H1 (cell line): ENCODE data around the gene SECTM1. TPM values are rescaled to one million over a fixed set of nuclear protein-coding genes. Genes with fewer than 3 reads are reported as not detected.

Experiments
- BCL11A ChIP-seq, 2 experiments: IDR thresholded peaks; one replicate each; pipeline ENCODE4 v1.6.1; 2011; ENCODE audit warnings: low read depth in 2 of 2, low read length in 2 of 2, mild to moderate bottlenecking in 2 of 2
- CTBP2 ChIP-seq: IDR thresholded peaks from 2 replicates; pipeline ENCODE4 v1.7.0; 2011; ENCODE audit warnings: borderline replicate concordance, mild to moderate bottlenecking, moderate library complexity, mixed read lengths, low read length; ENCODE audit not compliant: insufficient read depth, insufficient read length
- EGR1 ChIP-seq: IDR thresholded peaks from 2 replicates; pipeline ENCODE4 v1.6.1; 2011; ENCODE audit warnings: low read depth, low read length, borderline replicate concordance
- HDAC2 ChIP-seq, 2 experiments: fragments of 300-600 bp in 1 of 2; sonication (generic) in 1 of 2; IDR thresholded peaks; 2 replicates each; pipeline ENCODE4 v1.6.1; 2011 to 2012; ENCODE audit warnings: low read depth in 2 of 2, low read length in 2 of 2, mild to moderate bottlenecking in 2 of 2, moderate library complexity in 2 of 2, borderline replicate concordance in 1 of 2, inconsistent platforms in 1 of 2
- JUND ChIP-seq: IDR thresholded peaks from 2 replicates; pipeline ENCODE4 v1.6.1; 2011; ENCODE audit warnings: mild to moderate bottlenecking, improper control_type of control experiment, low read length
- SIX5 ChIP-seq: IDR thresholded peaks from 2 replicates; pipeline ENCODE4 v1.6.1; 2011; ENCODE audit warnings: mild to moderate bottlenecking, low read depth, low read length
- SRF ChIP-seq: IDR thresholded peaks from 2 replicates; pipeline ENCODE4 v1.6.1; 2011; ENCODE audit warnings: mild to moderate bottlenecking, low read depth, low read length, moderate library complexity
- TEAD4 ChIP-seq: IDR thresholded peaks from 2 replicates; pipeline ENCODE4 v1.6.1; 2012; ENCODE audit warnings: low read depth, low read length, inconsistent platforms, mixed read lengths
- polyA plus RNA-seq, 7 experiments: library from polyadenylated mRNA; depleted of rRNA in 3 of 7; stranded (reverse) in 5 of 7; unstranded in 2 of 7; fragments of >200 nt in 5 of 7; fragments of 200-250 nt in 2 of 7; gene quantifications; 1 replicate in 5 of 7; 2 replicates in 1 of 7; 4 replicates in 1 of 7; pipeline versions ENCODE4 v1.2.1 to v1.2.3, GENCODE V29; 2011 to 2013; ENCODE audit warnings: missing spikeins in 2 of 7, mixed read lengths in 2 of 7
- total RNA-seq: library from RNA; stranded (reverse); fragmentation: NEBNext Ultra II Directional; extraction: Animal tissue kit (Norgen Biotek cat#: 25700); gene quantifications from 2 replicates; pipeline ENCODE4 v1.2.1, GENCODE V29; 2021

Gene SECTM1
- total and polyA plus RNA-seq, 2 of the 8 experiments (the other 6 are each of a cell fraction or from before 2014, with no cell fraction given): 0.20 to 0.65 TPM

GRCh38 chr17:82297714-82298537 lies 35.6 kb downstream of the SECTM1 start (continued):
- TF ChIP-seq CTBP2 (no peak), SRF (no peak), JUND (no peak), BCL11A (IDR thresholded peaks at IDR 0.05; ENCODE audit: low read depth in 2 of 2, low read length in 2 of 2) (no peak), HDAC2 (IDR thresholded peaks at IDR 0.05; ENCODE audit: borderline replicate concordance in 1 of 2, low read depth in 2 of 2, low read length in 2 of 2) (no peak), EGR1 (no peak), TEAD4 (no peak), SIX5 (no peak)
